GM13977 (cell line): ENCODE data around the gene SOCS3.

ENCODE experiments used
- DNase-seq: peaks from one replicate; pipeline ENCODE4 v3.0.0; 2012; ENCODE audit warnings: low spot score
- in situ Hi-C: fragments of 300-500 bp; cut with MboI; formaldehyde crosslinking; loops from one replicate; pipeline ENCODE4 v1.12.0; 2022; ENCODE audit warnings: low sequenced_read_pairs, low pct_unique_long_range_greater_than_20kb, mixed read lengths, inconsistent platforms; ENCODE audit not compliant: unreplicated experiment
- TF ChIP-seq, protein P1 (sequence below): IDR thresholded peaks from 2 replicates; pipeline ENCODE4 v1.5.1; 2012; ENCODE audit warnings: mild to moderate bottlenecking, control low read depth; ENCODE audit not compliant: insufficient read depth; ENCODE audit errors: extremely low read depth, missing control alignments

The SOCS3 gene

DNA sequence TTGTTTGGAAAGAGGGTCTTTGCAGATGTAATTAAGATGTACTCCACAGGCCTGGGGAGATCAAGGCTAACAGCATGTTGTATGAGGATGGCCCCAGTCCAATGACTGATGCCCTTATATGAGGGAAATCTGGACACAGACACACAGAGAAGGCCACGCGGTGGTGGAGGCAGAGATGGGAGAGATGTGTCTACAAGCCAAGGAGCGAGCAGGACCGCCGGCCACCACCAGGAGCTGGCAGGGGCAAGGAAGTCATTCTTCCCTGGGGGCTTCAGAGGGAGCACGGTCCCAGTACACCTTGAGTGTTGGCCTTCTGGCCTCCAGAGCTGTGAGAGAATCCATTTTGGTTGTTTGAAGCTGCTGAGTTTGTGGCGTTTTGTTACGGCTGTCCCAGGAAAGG, 14.7 kb downstream of the SOCS3 start:
- DNase-seq = no peak
- in situ Hi-C loops = no loop called here
- TF ChIP-seq, protein P1, sequence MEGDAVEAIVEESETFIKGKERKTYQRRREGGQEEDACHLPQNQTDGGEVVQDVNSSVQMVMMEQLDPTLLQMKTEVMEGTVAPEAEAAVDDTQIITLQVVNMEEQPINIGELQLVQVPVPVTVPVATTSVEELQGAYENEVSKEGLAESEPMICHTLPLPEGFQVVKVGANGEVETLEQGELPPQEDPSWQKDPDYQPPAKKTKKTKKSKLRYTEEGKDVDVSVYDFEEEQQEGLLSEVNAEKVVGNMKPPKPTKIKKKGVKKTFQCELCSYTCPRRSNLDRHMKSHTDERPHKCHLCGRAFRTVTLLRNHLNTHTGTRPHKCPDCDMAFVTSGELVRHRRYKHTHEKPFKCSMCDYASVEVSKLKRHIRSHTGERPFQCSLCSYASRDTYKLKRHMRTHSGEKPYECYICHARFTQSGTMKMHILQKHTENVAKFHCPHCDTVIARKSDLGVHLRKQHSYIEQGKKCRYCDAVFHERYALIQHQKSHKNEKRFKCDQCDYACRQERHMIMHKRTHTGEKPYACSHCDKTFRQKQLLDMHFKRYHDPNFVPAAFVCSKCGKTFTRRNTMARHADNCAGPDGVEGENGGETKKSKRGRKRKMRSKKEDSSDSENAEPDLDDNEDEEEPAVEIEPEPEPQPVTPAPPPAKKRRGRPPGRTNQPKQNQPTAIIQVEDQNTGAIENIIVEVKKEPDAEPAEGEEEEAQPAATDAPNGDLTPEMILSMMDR = no peak

- in situ Hi-C loops = no loop called here
- no peak for DNase-seq
- TF ChIP-seq, protein P1 = no peak
These were observed 15.2 kb downstream of the SOCS3 start for GRCh38 chr17:78344666-78345065.

DNA sequence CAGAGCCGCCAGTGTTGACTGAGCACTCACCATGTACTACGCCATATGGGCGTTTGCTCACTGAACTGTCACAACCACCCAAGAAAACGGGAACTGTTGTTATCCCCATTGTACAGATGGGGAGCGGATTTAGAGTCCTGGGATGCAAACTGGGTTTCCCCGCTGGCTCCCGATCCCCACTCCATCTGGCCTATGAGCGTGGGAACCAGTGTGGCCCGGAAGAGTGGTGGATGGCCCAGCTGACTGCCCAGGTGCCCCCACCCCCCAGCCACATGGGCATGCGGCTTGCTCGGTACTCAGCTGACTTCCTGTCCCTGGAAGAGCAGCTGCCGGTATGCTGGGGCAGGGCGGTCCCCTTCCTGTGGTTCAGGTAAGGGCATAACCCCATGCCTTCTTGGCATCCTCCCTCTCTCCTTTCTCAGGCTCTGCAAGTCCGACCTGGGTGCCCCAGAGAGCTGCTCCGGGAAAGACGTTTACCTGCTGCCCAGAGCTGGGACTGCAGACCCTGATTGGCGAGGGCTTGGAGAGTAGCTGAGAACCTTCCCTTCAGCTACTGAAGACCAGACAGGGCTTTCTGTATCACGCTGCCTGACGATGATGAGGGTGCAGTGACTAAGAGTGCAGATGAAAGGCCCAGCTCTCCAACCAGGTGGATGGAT, 16.2 kb downstream of the SOCS3 start:
- TF ChIP-seq, protein P1 = no peak
- in situ Hi-C loops = no loop called here
- no peak for DNase-seq

- DNase-seq = no peak
- TF ChIP-seq, protein P1 = no peak
- in situ Hi-C loops = no loop called here
These were observed 16.7 kb downstream of the SOCS3 start for GRCh38 chr17:78343187-78343542.

DNA sequence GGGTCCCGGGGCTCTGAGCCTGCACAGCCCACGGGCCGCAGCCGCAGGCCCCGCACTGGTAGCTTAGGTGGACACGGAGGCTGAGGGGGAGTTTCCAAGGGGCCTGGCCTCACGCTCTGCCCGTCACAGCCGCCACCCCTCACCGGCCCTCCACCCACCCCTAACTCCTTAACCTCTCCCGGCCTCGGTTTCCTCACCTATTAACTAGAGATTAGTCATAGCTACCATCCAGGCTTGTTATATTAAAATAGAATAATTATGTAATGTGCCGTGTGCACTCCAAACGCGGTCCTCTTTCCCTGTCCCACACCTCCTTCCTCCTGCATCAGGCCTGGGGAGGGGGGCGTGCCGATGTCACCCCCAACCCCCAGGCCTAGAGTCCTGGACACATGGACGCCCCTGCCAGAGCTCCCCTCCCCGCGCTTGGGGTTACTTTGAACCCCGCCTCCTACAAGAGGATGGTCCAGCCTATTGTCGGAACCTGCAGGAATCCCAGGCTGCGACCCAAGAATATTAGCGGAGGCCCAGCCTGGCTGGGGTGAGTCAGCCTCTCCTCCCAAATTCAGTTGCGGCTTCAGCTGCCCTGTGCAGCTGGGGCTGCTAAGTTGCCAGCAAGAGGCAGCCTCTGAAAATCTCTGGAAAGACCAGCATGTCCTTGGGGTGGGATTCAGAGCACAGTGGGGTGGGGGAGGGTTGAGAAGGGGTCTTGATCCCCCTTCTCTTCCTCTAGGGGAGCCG, 17.3 kb downstream of the SOCS3 start:
- TF ChIP-seq, protein P1 = no peak
- DNase-seq = peak; percentile 56
- in situ Hi-C loops = no loop called here

DNA sequence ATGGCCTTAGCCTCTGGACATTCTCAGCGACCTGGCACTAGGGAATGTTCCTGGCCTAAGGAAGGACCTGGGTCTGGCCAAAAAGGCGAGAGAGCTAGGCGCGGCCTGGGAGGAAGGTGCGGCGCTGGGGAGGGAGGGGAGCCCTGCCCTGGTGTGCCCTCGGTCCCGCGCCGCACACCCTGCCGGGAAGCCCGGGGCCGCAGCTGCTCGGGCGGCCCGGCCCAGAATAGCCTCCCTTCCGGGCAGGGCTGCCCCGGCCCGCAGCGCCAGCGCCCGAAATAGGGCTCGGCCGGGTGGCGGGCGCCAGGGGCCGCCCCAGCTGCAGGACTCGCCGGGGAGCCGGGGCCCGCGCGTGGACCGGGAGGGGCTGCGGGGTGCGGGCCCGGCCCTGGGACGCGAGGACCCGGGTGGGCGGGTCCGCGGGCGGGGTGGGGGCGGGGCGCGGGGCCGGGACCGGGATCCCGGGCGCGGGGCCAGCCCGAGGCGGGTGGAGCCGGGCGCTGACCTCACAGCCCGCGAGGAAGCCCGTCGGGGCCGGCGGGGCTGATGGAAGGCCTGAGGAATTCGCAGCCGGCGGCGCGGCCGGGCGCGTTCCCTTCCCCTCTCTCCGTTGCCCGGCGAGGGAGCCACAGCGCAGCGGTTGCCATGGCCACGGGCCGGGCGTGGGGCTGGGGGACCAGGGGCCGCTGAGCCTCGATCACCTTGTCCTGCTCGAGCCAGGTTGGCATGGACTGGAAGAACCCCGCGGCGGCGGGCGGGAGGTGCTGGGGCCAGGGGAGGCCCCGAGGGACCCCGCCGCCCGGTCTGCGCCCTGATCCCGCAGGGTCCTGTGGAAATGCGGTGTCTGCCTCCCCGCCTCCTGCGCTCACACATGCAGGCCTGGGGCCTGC, 18.1 kb downstream of the SOCS3 start:
- in situ Hi-C loops = no loop called here
- TF ChIP-seq, protein P1 = no peak
- peak; percentile 62 for DNase-seq
